DND-41 (cell line): ENCODE measurements around the gene PCDH8.

Source experiments
- ATAC-seq: fragments of 200-7000 bp; cut with Tn5 transposase; 3 replicates; pipeline ENCODE4 v1.9.1; 2021; ENCODE audit warnings: low read depth; ENCODE audit not compliant: insufficient read depth
- DNase-seq: peaks from one replicate; pipeline ENCODE4 v3.0.0-alpha.2; 2020
- H2AFZ ChIP-seq: 2 replicates; pipeline ENCODE4 v1.6.0; 2012; ENCODE audit warnings: low read depth, low read length
- H3K27ac ChIP-seq: 2 replicates; pipeline ENCODE4 v1.5.1; 2012; ENCODE audit warnings: low read length, inconsistent platforms
- H3K27me3 ChIP-seq: fragments of 200-600 bp; sonication (generic); 2 replicates; pipeline ENCODE4 v1.6.0; 2012; ENCODE audit warnings: low read length, mild to moderate bottlenecking, inconsistent platforms; ENCODE audit not compliant: insufficient read depth, poor library complexity
- H3K36me3 ChIP-seq: 2 replicates; pipeline ENCODE4 v1.5.1; 2012; ENCODE audit warnings: low read length, inconsistent platforms; ENCODE audit not compliant: insufficient read depth
- H3K4me1 ChIP-seq: 2 replicates; pipeline ENCODE4 v1.5.1; 2012; ENCODE audit warnings: mild to moderate bottlenecking, low read length; ENCODE audit not compliant: insufficient read depth
- H3K4me2 ChIP-seq: 2 replicates; pipeline ENCODE4 v1.6.0; 2012; ENCODE audit warnings: mild to moderate bottlenecking, moderate library complexity, low read length, inconsistent platforms; ENCODE audit not compliant: insufficient read depth
- H3K4me3 ChIP-seq, 2 experiments: fragments of 200-600 bp in 1 of 2; shearing (Covaris generic) in 1 of 2; 2 replicates each; pipeline ENCODE4 v1.5.1; 2012 to 2016; ENCODE audit warnings: inconsistent platforms in 2 of 2, low read length in 2 of 2, mild to moderate bottlenecking in 2 of 2, low read depth in 1 of 2, moderate library complexity in 1 of 2
- H3K79me2 ChIP-seq: 2 replicates; pipeline ENCODE4 v1.6.0; 2012; ENCODE audit warnings: low read length, inconsistent platforms; ENCODE audit not compliant: insufficient read depth
- H3K9ac ChIP-seq: 2 replicates; pipeline ENCODE4 v1.6.0; 2012; ENCODE audit warnings: low read depth, mild to moderate bottlenecking, inconsistent platforms, low read length, moderate library complexity
- H3K9me3 ChIP-seq: 2 replicates; pipeline ENCODE4 v1.5.1; 2012; ENCODE audit warnings: low read length, moderate library complexity, mild to moderate bottlenecking, inconsistent platforms; ENCODE audit not compliant: insufficient read depth, severe bottlenecking
- H4K20me1 ChIP-seq: 2 replicates; pipeline ENCODE4 v1.6.0; 2012; ENCODE audit warnings: low read length; ENCODE audit not compliant: insufficient read depth
- EZH2 ChIP-seq: IDR thresholded peaks from 3 replicates; pipeline ENCODE4 v1.6.1; 2012; ENCODE audit warnings: borderline replicate concordance, low read depth, mild to moderate bottlenecking, moderate library complexity, low read length, inconsistent platforms; ENCODE audit not compliant: severe bottlenecking
- TF ChIP-seq, protein P1 (sequence below): IDR thresholded peaks from 2 replicates; pipeline ENCODE4 v1.5.1; 2012; ENCODE audit warnings: borderline replicate concordance, low read length, moderate library complexity, mild to moderate bottlenecking; ENCODE audit not compliant: poor library complexity, severe bottlenecking; ENCODE audit errors: extremely low read depth

PCDH8 gene

DNA sequence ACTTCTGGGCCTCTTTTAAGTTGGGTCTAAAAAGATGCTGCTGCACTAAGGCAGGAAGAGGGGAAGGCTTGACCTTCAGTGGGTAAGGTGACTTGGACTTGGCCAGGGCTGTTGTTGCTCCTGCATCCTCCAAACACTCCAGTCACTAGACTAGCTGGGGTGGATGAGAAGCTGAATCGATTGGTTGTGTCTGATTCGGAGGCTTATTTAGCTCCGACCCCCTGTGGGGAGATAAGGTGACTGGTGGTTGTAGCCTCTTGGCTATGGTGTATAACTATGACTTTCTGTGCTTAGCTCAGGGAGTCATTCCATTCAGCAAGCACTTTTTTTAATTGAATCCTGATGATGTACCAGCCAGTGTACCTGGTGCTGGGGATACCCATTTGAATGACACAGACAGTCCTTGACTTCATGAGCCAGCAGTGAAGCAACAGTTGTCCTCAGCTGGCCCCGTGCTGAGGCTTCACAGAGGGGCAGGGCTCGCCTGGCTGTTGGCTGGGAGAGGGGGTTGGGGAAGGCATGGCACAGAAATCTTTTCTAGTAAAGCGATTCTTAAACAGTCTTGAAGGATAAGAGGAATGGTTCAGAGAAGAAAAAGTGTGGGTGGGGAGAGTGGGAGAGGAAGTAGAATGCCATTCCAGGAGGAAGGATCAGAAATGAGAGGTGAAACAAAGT is 9.9 kb downstream of the PCDH8 start:
- Histone ChIP-seq H3K4me2 (no peak overlapping the region), H2AFZ (no peak overlapping the region), H3K4me3 (no peak overlapping the region), H3K79me2 (no peaks in the 10 kb centered on the region), H4K20me1 (no peaks in the 10 kb centered on the region), H3K4me1 (peaks cover 7% of the 10 kb centered on the region; the same call in 1 of the 2 replicates), H3K9me3 (no peaks in the 10 kb centered on the region), H3K27ac (no peak overlapping the region), H3K9ac (no peak overlapping the region), H3K36me3 (no peaks in the 10 kb centered on the region), H3K27me3 (no peaks in the 10 kb centered on the region)
- DNase-seq, result no peak
- TF ChIP-seq EZH2, result no peak
- TF ChIP-seq, protein P1, sequence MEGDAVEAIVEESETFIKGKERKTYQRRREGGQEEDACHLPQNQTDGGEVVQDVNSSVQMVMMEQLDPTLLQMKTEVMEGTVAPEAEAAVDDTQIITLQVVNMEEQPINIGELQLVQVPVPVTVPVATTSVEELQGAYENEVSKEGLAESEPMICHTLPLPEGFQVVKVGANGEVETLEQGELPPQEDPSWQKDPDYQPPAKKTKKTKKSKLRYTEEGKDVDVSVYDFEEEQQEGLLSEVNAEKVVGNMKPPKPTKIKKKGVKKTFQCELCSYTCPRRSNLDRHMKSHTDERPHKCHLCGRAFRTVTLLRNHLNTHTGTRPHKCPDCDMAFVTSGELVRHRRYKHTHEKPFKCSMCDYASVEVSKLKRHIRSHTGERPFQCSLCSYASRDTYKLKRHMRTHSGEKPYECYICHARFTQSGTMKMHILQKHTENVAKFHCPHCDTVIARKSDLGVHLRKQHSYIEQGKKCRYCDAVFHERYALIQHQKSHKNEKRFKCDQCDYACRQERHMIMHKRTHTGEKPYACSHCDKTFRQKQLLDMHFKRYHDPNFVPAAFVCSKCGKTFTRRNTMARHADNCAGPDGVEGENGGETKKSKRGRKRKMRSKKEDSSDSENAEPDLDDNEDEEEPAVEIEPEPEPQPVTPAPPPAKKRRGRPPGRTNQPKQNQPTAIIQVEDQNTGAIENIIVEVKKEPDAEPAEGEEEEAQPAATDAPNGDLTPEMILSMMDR, result no peak
- no peak for ATAC-seq

DNA sequence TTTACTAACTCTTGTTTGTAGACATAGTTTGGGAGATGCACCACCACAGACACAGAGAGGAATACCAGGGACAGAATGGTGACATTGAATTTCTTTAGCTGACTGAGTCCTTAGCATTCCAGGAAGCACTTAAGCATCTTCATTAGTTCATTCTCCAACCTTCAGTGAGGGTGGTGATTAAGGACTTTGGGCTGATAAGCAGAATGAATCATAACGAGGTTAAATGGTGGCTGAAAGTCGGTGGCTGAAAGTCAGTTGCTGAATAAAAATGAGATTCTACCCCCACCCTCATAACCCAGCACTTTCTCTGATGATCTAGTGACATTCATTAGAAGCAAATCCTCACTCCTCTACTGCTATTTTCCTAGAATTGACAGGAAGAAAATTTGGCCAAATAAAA is 10.6 kb downstream of the PCDH8 start:
- Histone ChIP-seq H4K20me1 (no peaks in the 10 kb centered on the region), H3K36me3 (no peaks in the 10 kb centered on the region), H3K4me1 (peaks cover 7% of the 10 kb centered on the region; the same call in 1 of the 2 replicates), H3K79me2 (no peaks in the 10 kb centered on the region), H3K4me2 (no peak overlapping the region), H3K27me3 (no peaks in the 10 kb centered on the region), H3K9me3 (no peaks in the 10 kb centered on the region), H2AFZ (no peak overlapping the region), H3K4me3 (no peak overlapping the region), H3K27ac (no peak overlapping the region), H3K9ac (no peak overlapping the region)
- ATAC-seq (no peak), DNase-seq (no peak)
- no peak for TF ChIP-seq EZH2
- TF ChIP-seq, protein P1, result no peak

DNA sequence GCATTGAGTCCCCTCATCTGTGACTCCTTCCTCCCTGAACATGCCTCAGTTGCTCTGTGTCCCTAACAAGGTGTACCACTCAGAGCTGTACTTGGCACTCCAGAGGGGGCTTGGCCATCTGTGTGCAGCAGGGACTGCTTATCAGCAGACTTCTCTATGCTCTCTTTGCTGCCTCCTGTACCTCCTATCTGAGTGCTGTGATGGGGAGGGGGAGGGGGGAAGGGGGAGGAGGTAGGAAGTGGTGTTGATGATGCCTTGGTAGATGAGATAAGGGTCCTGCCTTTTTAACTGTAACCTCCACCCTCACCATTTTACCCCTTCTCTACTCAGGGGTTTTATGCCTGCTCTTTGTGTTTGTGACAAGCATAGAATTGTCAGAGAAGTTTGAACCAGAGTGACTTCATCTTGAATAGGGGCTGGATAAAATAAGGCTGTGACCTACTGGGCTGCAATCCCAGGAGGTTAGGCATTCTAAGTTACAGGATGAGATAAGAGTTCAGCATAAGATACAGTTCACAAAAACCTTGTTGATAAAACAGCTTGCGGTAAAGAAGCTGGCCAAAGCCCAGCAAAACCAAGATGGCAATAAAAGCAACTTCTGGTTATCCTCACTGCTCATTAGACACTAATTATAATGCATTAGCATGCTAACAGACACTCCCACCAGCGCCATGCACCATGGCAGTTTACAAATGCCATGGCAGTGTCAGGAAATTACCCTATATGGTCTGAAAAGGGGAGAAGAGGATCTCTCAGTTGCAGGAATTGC is 13.2 kb downstream of the PCDH8 start:
- peaks cover 7% of the 10 kb centered on the region; the same call in 1 of the 2 replicates for H3K4me1 ChIP-seq
- H3K79me2 ChIP-seq, result no peaks in the 10 kb centered on the region
- no peaks in the 10 kb centered on the region for H3K9me3 ChIP-seq
- ATAC-seq (peak; percentile 47; the same call in 1 of the 3 replicates), DNase-seq (no peak)
- H3K36me3 ChIP-seq, result no peaks in the 10 kb centered on the region
- H2AFZ ChIP-seq, result no peak overlapping the region
- no peak overlapping the region for H3K4me2 ChIP-seq
- H3K27ac ChIP-seq, result no peak overlapping the region
- H3K27me3 ChIP-seq, result no peaks in the 10 kb centered on the region
- H4K20me1 ChIP-seq, result no peaks in the 10 kb centered on the region
- TF ChIP-seq, protein P1, result no peak
- no peak for TF ChIP-seq EZH2
- H3K9ac ChIP-seq, result no peak overlapping the region
- H3K4me3 ChIP-seq, result no peak overlapping the region
